Keratinocyte (primary cell): ENCODE data around the gene NUP210L.

ENCODE experiments used
- EZH2 ChIP-seq: IDR thresholded peaks from one replicate; pipeline ENCODE4 v1.6.1; 2012; ENCODE audit warnings: inconsistent platforms, mild to moderate bottlenecking, low read length, moderate library complexity
- TF ChIP-seq, protein P1 (sequence below), 3 experiments: IDR thresholded peaks in 1 of 3; conservative IDR thresholded peaks in 1 of 3; optimal IDR thresholded peaks in 1 of 3; 2 replicates in 2 of 3; 3 replicates in 1 of 3; pipeline versions ENCODE3 to v1.5.1; 2011; ENCODE audit warnings: low read length in 3 of 3, mild to moderate bottlenecking in 3 of 3, moderate library complexity in 2 of 3, control low read depth in 1 of 3, inconsistent platforms in 1 of 3; ENCODE audit not compliant: insufficient read depth in 2 of 3; ENCODE audit errors: extremely low read depth in 1 of 3

DNA sequence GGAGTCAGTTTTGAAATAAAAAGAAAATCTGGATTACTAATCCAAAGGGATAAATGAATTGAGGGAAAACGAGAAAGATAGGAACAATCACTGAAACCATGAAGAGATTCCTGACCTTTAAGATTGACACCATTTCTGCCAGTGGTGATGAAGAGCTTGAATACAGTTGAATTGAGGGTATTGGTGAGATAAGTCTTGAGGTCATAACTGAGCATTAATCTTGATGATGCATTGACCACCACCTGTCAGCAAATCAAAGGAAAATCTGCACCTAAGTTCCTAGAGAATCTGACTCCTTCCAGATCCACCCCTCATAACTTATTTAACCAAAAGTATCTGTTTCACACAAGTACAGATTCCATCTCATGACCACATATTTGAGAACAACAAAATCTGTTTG is 142.7 kb downstream of the NUP210L start:
- TF ChIP-seq, protein P1, sequence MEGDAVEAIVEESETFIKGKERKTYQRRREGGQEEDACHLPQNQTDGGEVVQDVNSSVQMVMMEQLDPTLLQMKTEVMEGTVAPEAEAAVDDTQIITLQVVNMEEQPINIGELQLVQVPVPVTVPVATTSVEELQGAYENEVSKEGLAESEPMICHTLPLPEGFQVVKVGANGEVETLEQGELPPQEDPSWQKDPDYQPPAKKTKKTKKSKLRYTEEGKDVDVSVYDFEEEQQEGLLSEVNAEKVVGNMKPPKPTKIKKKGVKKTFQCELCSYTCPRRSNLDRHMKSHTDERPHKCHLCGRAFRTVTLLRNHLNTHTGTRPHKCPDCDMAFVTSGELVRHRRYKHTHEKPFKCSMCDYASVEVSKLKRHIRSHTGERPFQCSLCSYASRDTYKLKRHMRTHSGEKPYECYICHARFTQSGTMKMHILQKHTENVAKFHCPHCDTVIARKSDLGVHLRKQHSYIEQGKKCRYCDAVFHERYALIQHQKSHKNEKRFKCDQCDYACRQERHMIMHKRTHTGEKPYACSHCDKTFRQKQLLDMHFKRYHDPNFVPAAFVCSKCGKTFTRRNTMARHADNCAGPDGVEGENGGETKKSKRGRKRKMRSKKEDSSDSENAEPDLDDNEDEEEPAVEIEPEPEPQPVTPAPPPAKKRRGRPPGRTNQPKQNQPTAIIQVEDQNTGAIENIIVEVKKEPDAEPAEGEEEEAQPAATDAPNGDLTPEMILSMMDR (optimal IDR thresholded peaks at IDR 0.05 in 1 of 3, IDR thresholded peaks at IDR 0.05 in 1 of 3, conservative IDR thresholded peaks at IDR 0.05 in 1 of 3; ENCODE audit: extremely low read depth in 1 of 3, insufficient read depth in 2 of 3, low read length in 3 of 3), result no peak
- no peak for TF ChIP-seq EZH2
